ENCODE results near the gene IL10RB. TPM values are rescaled to one million over a fixed set of nuclear protein-coding genes. Genes with fewer than 3 reads are reported as not detected.
"Not testable (repeated sequence)": the region's sequence is repeated elsewhere in the genome, so short reads cannot be mapped to it uniquely, and the experiment has no call there.

IL10RB gene
- total RNA-seq, 4 donors from 2014 or later = 15.7 to 104 (median 63.2) TPM

DNA sequence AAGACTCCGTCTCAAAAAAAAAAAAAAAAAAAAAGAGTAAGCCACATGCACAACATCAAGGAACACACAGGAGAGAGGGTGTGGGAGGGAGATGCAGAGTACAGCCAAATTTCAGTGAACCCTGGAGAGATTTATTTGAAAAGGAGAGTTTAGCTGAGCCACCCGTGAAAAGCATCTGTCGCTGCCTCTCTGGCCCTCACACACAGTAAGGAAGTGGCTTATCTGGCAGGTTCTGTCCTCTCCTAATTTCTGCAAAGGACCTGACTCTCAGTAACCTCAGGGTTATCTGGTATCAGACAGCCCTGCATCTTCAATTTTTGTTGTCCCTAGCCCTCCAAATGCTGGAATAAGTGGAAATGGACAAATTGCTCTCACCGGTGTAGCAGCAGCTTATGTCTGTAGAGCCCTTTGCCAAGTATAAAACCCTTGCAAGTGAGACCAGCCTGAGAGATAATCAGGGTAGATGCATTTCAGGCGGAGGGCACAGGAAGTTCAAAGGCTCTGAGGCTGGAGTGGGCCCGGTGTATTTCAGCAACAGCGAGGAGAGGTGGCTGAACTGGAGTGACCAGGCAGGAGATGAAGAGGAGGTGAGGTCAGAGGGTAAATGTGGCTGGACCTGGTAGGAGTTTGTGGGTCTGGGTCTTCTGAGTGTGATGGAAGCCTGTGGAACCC lies 16.7 kb upstream of the IL10RB start:
- WGBS, 2 donors (ENCODE audit: low coverage in 1 of 2) = 87 to 91% methylated on average over 5 to 7 of the region's 7 CpGs

DNA sequence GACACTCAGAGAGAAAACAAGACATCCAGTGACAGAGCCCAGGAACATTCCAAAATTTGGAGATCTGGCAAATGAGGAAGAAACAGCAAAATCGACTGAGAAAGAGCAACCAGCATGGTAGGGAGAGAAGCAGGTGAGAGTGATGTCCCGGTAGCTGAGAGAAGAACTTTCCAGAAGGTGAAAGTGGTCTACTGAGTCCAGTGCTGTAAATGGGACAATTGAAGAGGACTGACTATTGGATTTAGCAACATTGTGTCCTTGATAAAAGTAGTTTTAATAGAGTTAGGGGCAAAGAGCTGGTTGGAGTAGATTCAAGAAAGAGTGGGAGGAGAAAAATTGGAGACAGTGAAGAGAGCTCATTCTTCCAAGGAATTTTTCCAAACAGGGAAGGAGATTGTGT lies 15.0 kb upstream of the IL10RB start:
- H3K36me3 ChIP-seq = peaks cover 0 to 30% (median 8%) of the 10 kb centered on the region in 4 donors
- DNase-seq = no peak
- peaks cover 0 to 3% (median 0%) of the 10 kb centered on the region in 4 donors for H3K4me1 ChIP-seq
- H3K9me3 ChIP-seq = no peaks in the 10 kb centered on the region
- 100% methylated on average over 1 to 2 of the region's 2 CpGs for WGBS, 2 donors (ENCODE audit: low coverage in 1 of 2)
- no peak overlapping the region for H3K27ac ChIP-seq
- no peaks in the 10 kb centered on the region for H3K27me3 ChIP-seq
- no peak overlapping the region for H3K4me3 ChIP-seq
- TF ChIP-seq POLR2A (IDR thresholded peaks at IDR 0.05) = no peak
- TF ChIP-seq EP300 (IDR thresholded peaks at IDR 0.05; ENCODE audit: low read depth) = no peak
- TF ChIP-seq, protein P1, sequence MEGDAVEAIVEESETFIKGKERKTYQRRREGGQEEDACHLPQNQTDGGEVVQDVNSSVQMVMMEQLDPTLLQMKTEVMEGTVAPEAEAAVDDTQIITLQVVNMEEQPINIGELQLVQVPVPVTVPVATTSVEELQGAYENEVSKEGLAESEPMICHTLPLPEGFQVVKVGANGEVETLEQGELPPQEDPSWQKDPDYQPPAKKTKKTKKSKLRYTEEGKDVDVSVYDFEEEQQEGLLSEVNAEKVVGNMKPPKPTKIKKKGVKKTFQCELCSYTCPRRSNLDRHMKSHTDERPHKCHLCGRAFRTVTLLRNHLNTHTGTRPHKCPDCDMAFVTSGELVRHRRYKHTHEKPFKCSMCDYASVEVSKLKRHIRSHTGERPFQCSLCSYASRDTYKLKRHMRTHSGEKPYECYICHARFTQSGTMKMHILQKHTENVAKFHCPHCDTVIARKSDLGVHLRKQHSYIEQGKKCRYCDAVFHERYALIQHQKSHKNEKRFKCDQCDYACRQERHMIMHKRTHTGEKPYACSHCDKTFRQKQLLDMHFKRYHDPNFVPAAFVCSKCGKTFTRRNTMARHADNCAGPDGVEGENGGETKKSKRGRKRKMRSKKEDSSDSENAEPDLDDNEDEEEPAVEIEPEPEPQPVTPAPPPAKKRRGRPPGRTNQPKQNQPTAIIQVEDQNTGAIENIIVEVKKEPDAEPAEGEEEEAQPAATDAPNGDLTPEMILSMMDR (IDR thresholded peaks at IDR 0.05) = no peak
- no peak for TF ChIP-seq POLR2AphosphoS5 (IDR thresholded peaks at IDR 0.05)
- intact Hi-C loops (cut with DNase I; ENCODE audit: low total_unique reads) (no loop called here), in situ Hi-C loops (cut with MboI; ENCODE audit: low pct_ligation_motif_present in 1 of 4, low pct_unique_long_range_greater_than_20kb in 1 of 4, low sequenced_read_pairs in 3 of 4) (no loop called here)

More for the DNA sequence above, 16.7 kb upstream of the IL10RB start:
- peaks cover 0 to 7% (median 0%) of the 10 kb centered on the region in 4 donors for H3K4me1 ChIP-seq
- H3K36me3 ChIP-seq = peaks cover 0 to 30% (median 10%) of the 10 kb centered on the region in 4 donors
- no peak overlapping the region for H3K27ac ChIP-seq
- no peak overlapping the region for H3K4me3 ChIP-seq
- H3K27me3 ChIP-seq = no peaks in the 10 kb centered on the region
- DNase-seq = no peak
- in situ Hi-C loops (cut with MboI; ENCODE audit: low pct_ligation_motif_present in 1 of 4, low pct_unique_long_range_greater_than_20kb in 1 of 4, low sequenced_read_pairs in 3 of 4) = no loop called here
- intact Hi-C loops (cut with DNase I; ENCODE audit: low total_unique reads) = no loop called here
- no peaks in the 10 kb centered on the region for H3K9me3 ChIP-seq
- no peak for TF ChIP-seq POLR2A (IDR thresholded peaks at IDR 0.05)
- TF ChIP-seq, protein P1 (IDR thresholded peaks at IDR 0.05) = no peak
- TF ChIP-seq EP300 (IDR thresholded peaks at IDR 0.05; ENCODE audit: low read depth) = no peak
- no peak for TF ChIP-seq POLR2AphosphoS5 (IDR thresholded peaks at IDR 0.05)

DNA sequence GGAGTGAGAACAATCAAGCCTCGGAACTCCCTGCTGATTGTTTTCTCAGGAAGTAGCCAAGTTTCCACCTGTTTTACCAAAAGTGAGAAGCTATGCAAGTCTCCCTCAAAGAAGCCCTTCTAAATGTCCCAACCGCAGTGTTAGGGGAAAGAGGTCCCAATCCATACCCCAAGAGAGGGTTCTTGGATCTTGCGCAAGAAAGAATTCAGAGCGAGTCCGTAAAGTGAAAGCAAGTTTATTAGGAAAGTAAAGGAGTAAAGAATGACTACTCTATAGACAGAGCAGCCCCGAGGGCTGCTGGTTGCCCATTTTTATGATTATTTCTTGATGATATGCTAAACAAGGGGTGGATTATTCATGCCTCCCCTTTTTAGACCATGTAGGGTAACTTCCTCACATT lies 12.8 kb upstream of the IL10RB start:
- in situ Hi-C loops (cut with MboI; ENCODE audit: low pct_ligation_motif_present in 1 of 4, low pct_unique_long_range_greater_than_20kb in 1 of 4, low sequenced_read_pairs in 3 of 4); H3K4me1 ChIP-seq; H3K27me3 ChIP-seq; intact Hi-C loops (cut with DNase I; ENCODE audit: low total_unique reads); H3K27ac ChIP-seq; H3K9me3 ChIP-seq; DNase-seq; H3K4me3 ChIP-seq: not testable (repeated sequence)
- peaks cover 0 to 30% (median 1%) of the 10 kb centered on the region in 4 donors for H3K36me3 ChIP-seq
- 92 to 100% methylated on average over 3 to 6 of the region's 6 CpGs for WGBS, 2 donors (ENCODE audit: low coverage in 1 of 2)

DNA sequence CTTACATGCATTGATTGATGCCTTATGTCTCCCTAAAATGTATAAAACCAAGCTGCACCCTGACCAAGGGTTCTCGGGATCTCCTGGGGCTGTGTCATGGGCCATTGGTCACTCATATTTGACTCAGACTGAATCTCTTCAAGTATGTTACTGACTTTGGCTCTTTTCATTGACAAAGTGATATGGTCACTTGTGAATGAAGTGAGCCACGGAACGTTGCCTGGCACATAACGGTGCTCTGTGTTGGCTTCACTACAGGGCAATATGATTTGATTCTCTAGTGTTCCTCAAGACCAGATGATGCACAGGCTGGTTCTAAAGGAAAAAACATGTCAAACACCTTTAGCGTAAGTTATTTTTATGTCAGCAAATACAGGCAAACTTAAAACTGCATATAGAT lies 11.4 kb upstream of the IL10RB start:
- DNase-seq = no peak
- Histone ChIP-seq H3K27me3 (no peaks in the 10 kb centered on the region), H3K9me3 (no peaks in the 10 kb centered on the region), H3K4me1 (no peaks in the 10 kb centered on the region), H3K4me3 (no peak overlapping the region), H3K36me3 (peaks cover 0 to 27% (median 0%) of the 10 kb centered on the region in 4 donors), H3K27ac (no peak overlapping the region)
- in situ Hi-C loops (cut with MboI; ENCODE audit: low pct_ligation_motif_present in 1 of 4, low pct_unique_long_range_greater_than_20kb in 1 of 4, low sequenced_read_pairs in 3 of 4) (no loop called here), intact Hi-C loops (cut with DNase I; ENCODE audit: low total_unique reads) (no loop called here)
- WGBS, 2 donors (ENCODE audit: low coverage in 1 of 2) = 91 to 100% methylated on average over 2 to 5 of the region's 5 CpGs
- TF ChIP-seq POLR2AphosphoS5 (IDR thresholded peaks at IDR 0.05) (no peak), POLR2A (IDR thresholded peaks at IDR 0.05) (no peak), EP300 (IDR thresholded peaks at IDR 0.05; ENCODE audit: low read depth) (no peak)
- TF ChIP-seq, protein P1 (IDR thresholded peaks at IDR 0.05) = no peak

Data from transverse colon (tissue), 4 donors.